HCT116 (cell line): ENCODE measurements around the gene SPACA9. TPM values are rescaled to one million over a fixed set of nuclear protein-coding genes. Genes with fewer than 3 reads are reported as not detected.

Experiments
- ATAC-seq: fragments of 200-7000 bp; cut with Tn5 transposase; 2 replicates; pipeline ENCODE4 v1.9.1; 2020; ENCODE audit warnings: mild to moderate bottlenecking, moderate library complexity
- BruUV-seq: library from RNA; stranded (reverse); fragments of 400-500 nt; replicated peaks from 2 replicates; lab custom pipeline; 2021; lab: Mats Ljungman, UMichigan
- CTCF ChIA-PET: fragments of 300-600 bp; sonication (Branson Sonifier 250); formaldehyde crosslinking; loops from one replicate; lab custom pipeline; 2021; ENCODE audit warnings: antibody characterized with exemption; lab: Charles Lee
- POLR2A ChIA-PET: fragments of 300-600, 350-600 bp; sonication (Branson Sonifier 250); formaldehyde crosslinking; loops from one replicate; lab custom pipeline; 2021; ENCODE audit warnings: antibody characterized with exemption; lab: Charles Lee
- RAD21 ChIA-PET, 2 experiments: fragments of 300-600 bp; sonication (Branson Sonifier 250); formaldehyde crosslinking; loops; one replicate each; lab custom pipeline; 2023; ENCODE audit warnings: low total read pairs in 2 of 2; ENCODE audit not compliant: uncharacterized antibody in 2 of 2, unreplicated experiment in 2 of 2, low non-redundant PET in 1 of 2; lab: Charles Lee
- DNase-seq: peaks from one replicate; pipeline ENCODE4 v3.0.0-alpha.2; 2010; ENCODE audit warnings: low read depth, low spot score
- H2AFZ ChIP-seq: fragments of 200-600 bp; shearing (Covaris generic), sonication (generic); 2 replicates; pipeline ENCODE4 v1.6.1; 2017; ENCODE audit warnings: low read depth, mixed run types, mixed read lengths, antibody characterized with exemption, low read length; ENCODE audit not compliant: poor library complexity, severe bottlenecking
- H3K27ac ChIP-seq: 2 replicates; pipeline ENCODE4 v1.5.1; 2012; ENCODE audit warnings: low read depth, low read length
- H3K27me3 ChIP-seq: fragments of 200-600 bp; sonication (generic); 2 replicates; pipeline ENCODE4 v1.6.1; 2016; ENCODE audit warnings: mixed run types, low read length, mixed read lengths; ENCODE audit not compliant: insufficient read depth
- H3K36me3 ChIP-seq, 2 experiments: fragments of 200-500 bp in 1 of 2; fragments of 200-600 bp in 1 of 2; sonication (Bioruptor generic) in 1 of 2; sonication (generic) in 1 of 2; 2 replicates each; pipeline versions ENCODE4 v1.5.1 to v1.6.1; 2014 to 2016; ENCODE audit warnings: low read length in 2 of 2, inconsistent platforms in 1 of 2, mixed read lengths in 1 of 2, mixed run types in 1 of 2; ENCODE audit not compliant: insufficient read depth in 2 of 2, control insufficient read depth in 1 of 2
- H3K4me1 ChIP-seq, 2 experiments: fragments of 200-600 bp in 1 of 2; sonication (generic) in 1 of 2; 2 replicates each; pipeline versions ENCODE4 v1.5.1 to v1.6.1; 2012 to 2017; ENCODE audit warnings: low read length in 2 of 2, inconsistent platforms in 1 of 2, mild to moderate bottlenecking in 1 of 2, mixed read lengths in 1 of 2, mixed run types in 1 of 2, moderate library complexity in 1 of 2; ENCODE audit not compliant: insufficient read depth in 2 of 2, control insufficient read depth in 1 of 2
- H3K4me2 ChIP-seq: fragments of 200-600 bp; sonication (generic); 2 replicates; pipeline ENCODE4 v1.6.1; 2017; ENCODE audit warnings: mixed run types, low read length, mixed read lengths
- H3K4me3 ChIP-seq, 2 experiments: fragments of 200-600 bp in 1 of 2; sonication (generic) in 1 of 2; replicated peaks in 1 of 2; 2 replicates each; pipeline ENCODE4 v1.5.1; 2011 to 2016; ENCODE audit warnings: low read length in 2 of 2, control low read depth in 1 of 2, low read depth in 1 of 2, mild to moderate bottlenecking in 1 of 2, mixed read lengths in 1 of 2, mixed run types in 1 of 2
- H3K79me2 ChIP-seq: fragments of 200-600 bp; sonication (generic); 2 replicates; pipeline ENCODE4 v1.6.1; 2017; ENCODE audit warnings: mild to moderate bottlenecking, mixed run types, low read length, moderate library complexity, mixed read lengths; ENCODE audit not compliant: insufficient read depth
- H3K9ac ChIP-seq: fragments of 200-600 bp; sonication (generic); 2 replicates; pipeline ENCODE4 v1.6.1; 2016; ENCODE audit warnings: low read length, mixed read lengths
- H3K9me2 ChIP-seq: fragments of 200-600 bp; sonication (generic), shearing (Covaris generic); 2 replicates; pipeline ENCODE4 v1.6.1; 2017; ENCODE audit warnings: mixed run types, mild to moderate bottlenecking, moderate library complexity; ENCODE audit not compliant: insufficient read depth
- H3K9me3 ChIP-seq, 2 experiments: fragments of 200-500 bp in 1 of 2; fragments of 200-600 bp in 1 of 2; sonication (Bioruptor generic) in 1 of 2; sonication (generic) in 1 of 2; 2 replicates each; pipeline ENCODE4 v1.6.1; 2014 to 2017; ENCODE audit warnings: low read length in 2 of 2, mixed read lengths in 2 of 2, inconsistent platforms in 1 of 2, low read depth in 1 of 2, mild to moderate bottlenecking in 1 of 2, mixed run types in 1 of 2, moderate library complexity in 1 of 2; ENCODE audit not compliant: control insufficient read depth in 1 of 2, insufficient read depth in 1 of 2
- H4K20me1 ChIP-seq: fragments of 200-600 bp; sonication (generic), shearing (Covaris generic); 2 replicates; pipeline ENCODE4 v1.6.1; 2017; ENCODE audit warnings: mixed run types, mild to moderate bottlenecking, moderate library complexity; ENCODE audit not compliant: insufficient read depth
- CBX3 ChIP-seq: IDR thresholded peaks from 2 replicates; pipeline ENCODE4 v1.6.1; 2012; ENCODE audit warnings: low read depth
- CEBPB ChIP-seq: IDR thresholded peaks from 2 replicates; pipeline ENCODE4 v1.6.1; 2012; ENCODE audit warnings: low read depth
- CTCF ChIP-seq, 3 experiments: fragments of 200-600 bp in 1 of 3; sonication (generic) in 1 of 3; IDR thresholded peaks in 2 of 3; conservative IDR thresholded peaks in 1 of 3; 2 replicates each; pipeline ENCODE4 v1.5.1; 2012 to 2017; ENCODE audit warnings: low read depth in 2 of 3, low read length in 2 of 3, antibody characterized with exemption in 1 of 3, borderline replicate concordance in 1 of 3, control low read depth in 1 of 3, mild to moderate bottlenecking in 1 of 3, mixed read lengths in 1 of 3, mixed run types in 1 of 3, moderate library complexity in 1 of 3; ENCODE audit not compliant: insufficient read depth in 1 of 3
- EGR1 ChIP-seq: IDR thresholded peaks from 2 replicates; pipeline ENCODE4 v1.6.1; 2012; ENCODE audit warnings: low read depth
- ELF1 ChIP-seq: IDR thresholded peaks from 2 replicates; pipeline ENCODE4 v1.6.1; 2012; ENCODE audit warnings: low read depth, borderline replicate concordance
- EZH2 ChIP-seq: fragments of 200-600 bp; sonication (generic); IDR thresholded peaks from 2 replicates; pipeline ENCODE4 v1.6.1; 2017; ENCODE audit warnings: antibody characterized with exemption, mixed run types
- EZH2phosphoT487 ChIP-seq: fragments of 200-600 bp; IDR thresholded peaks from 2 replicates; pipeline ENCODE4 v1.6.1; 2018; ENCODE audit warnings: antibody characterized with exemption, borderline replicate concordance
- FOSL1 ChIP-seq: IDR thresholded peaks from 2 replicates; pipeline ENCODE4 v1.6.1; 2012; ENCODE audit warnings: low read depth
- JUND ChIP-seq: IDR thresholded peaks from 2 replicates; pipeline ENCODE4 v1.6.1; 2012
- POLR2A ChIP-seq: IDR thresholded peaks from 2 replicates; pipeline ENCODE4 v1.7.0; 2011; ENCODE audit warnings: borderline replicate concordance; ENCODE audit not compliant: insufficient read depth, insufficient read length; ENCODE audit errors: extremely low read depth
- POLR2AphosphoS5 ChIP-seq: IDR thresholded peaks from 2 replicates; pipeline ENCODE4 v1.6.1; 2011; ENCODE audit warnings: mild to moderate bottlenecking, low read depth, low read length, moderate library complexity
- RAD21 ChIP-seq: IDR thresholded peaks from 2 replicates; pipeline ENCODE4 v1.6.1; 2012; ENCODE audit warnings: low read depth, mild to moderate bottlenecking
- REST ChIP-seq: IDR thresholded peaks from 2 replicates; pipeline ENCODE4 v1.6.1; 2012; ENCODE audit warnings: low read depth
- SIN3A ChIP-seq: IDR thresholded peaks from 2 replicates; pipeline ENCODE4 v1.6.1; 2012; ENCODE audit warnings: low read depth
- SP1 ChIP-seq: IDR thresholded peaks from 2 replicates; pipeline ENCODE4 v1.6.1; 2012; ENCODE audit warnings: low read depth
- SRF ChIP-seq: IDR thresholded peaks from 2 replicates; pipeline ENCODE4 v1.6.1; 2012; ENCODE audit warnings: low read depth
- TCF7L2 ChIP-seq: IDR thresholded peaks from 2 replicates; pipeline ENCODE4 v1.7.0; 2011; ENCODE audit warnings: borderline replicate concordance, inconsistent platforms; ENCODE audit not compliant: insufficient read depth, insufficient read length; ENCODE audit errors: extremely low read depth
- ZBTB33 ChIP-seq: IDR thresholded peaks from 2 replicates; pipeline ENCODE4 v1.6.1; 2011; ENCODE audit warnings: mild to moderate bottlenecking, low read length, moderate library complexity; ENCODE audit not compliant: insufficient replicate concordance; ENCODE audit errors: extremely low read depth
- ZFX ChIP-seq: fragments of 450-650 bp; IDR thresholded peaks from 2 replicates; pipeline ENCODE4 v1.6.1; 2017
- ZNF274 ChIP-seq: fragments of 200-500 bp; sonication (Bioruptor generic); IDR thresholded peaks from 2 replicates; pipeline ENCODE4 v1.6.1; 2014; ENCODE audit warnings: mild to moderate bottlenecking, low read depth, low read length, inconsistent platforms
- intact Hi-C: fragments of 100-400 bp; cut with micrococcal nuclease; formaldehyde crosslinking; loops from 2 replicates; pipeline ENCODE4 v1.10.0; 2022
- total RNA-seq: library from RNA; stranded (reverse); gene quantifications from one replicate; pipeline ENCODE4 v1.2.1, GENCODE V29; 2021; ENCODE audit not compliant: unreplicated experiment

Gene SPACA9
- total RNA-seq, 1 experiment from 2014 or later = 8.0 TPM

GRCh38 chr9:132931178-132931735 lies 52.6 kb downstream of the SPACA9 start:
- Histone ChIP-seq H3K9ac (no peak overlapping the region), H3K9me3 (no peaks in the 10 kb centered on the region), H3K9me2 (no peaks in the 10 kb centered on the region), H3K36me3 (no peaks in the 10 kb centered on the region; a peak in 1 of 4 replicates), H2AFZ (no peak overlapping the region), H3K4me1 (no peaks in the 10 kb centered on the region), H3K27ac (no peak overlapping the region), H3K27me3 (no peaks in the 10 kb centered on the region), H3K4me3 (no peak overlapping the region), H3K4me2 (no peak overlapping the region), H3K79me2 (no peaks in the 10 kb centered on the region), H4K20me1 (no peaks in the 10 kb centered on the region)
- intact Hi-C loops = no loop called here
- BruUV-seq = no TSS peak
- ChIA-PET POLR2A (no interaction called here), CTCF (no interaction called here), RAD21 (no interaction called here)
- DNase-seq (no peak), ATAC-seq (no peak)
- TF ChIP-seq REST (no peak), RAD21 (no peak), EZH2phosphoT487 (no peak), ELF1 (no peak), EZH2 (no peak), EGR1 (no peak), POLR2A (no peak), CTCF (IDR thresholded peaks at IDR 0.05 in 2 of 3, conservative IDR thresholded peaks at IDR 0.05 in 1 of 3; ENCODE audit: borderline replicate concordance in 1 of 3, insufficient read depth in 1 of 3, low read depth in 2 of 3, low read length in 2 of 3) (no peak), CBX3 (no peak), CEBPB (no peak), TCF7L2 (no peak), POLR2AphosphoS5 (no peak), ZNF274 (no peak), SRF (no peak), SIN3A (no peak), SP1 (no peak), ZFX (no peak), FOSL1 (no peak), JUND (no peak), ZBTB33 (no peak)
